ENCODE measurements around the gene MBP.
A peak's percentile ranks its signal among the peaks of the same experiment; 100 is the strongest.

Gene MBP

DNA sequence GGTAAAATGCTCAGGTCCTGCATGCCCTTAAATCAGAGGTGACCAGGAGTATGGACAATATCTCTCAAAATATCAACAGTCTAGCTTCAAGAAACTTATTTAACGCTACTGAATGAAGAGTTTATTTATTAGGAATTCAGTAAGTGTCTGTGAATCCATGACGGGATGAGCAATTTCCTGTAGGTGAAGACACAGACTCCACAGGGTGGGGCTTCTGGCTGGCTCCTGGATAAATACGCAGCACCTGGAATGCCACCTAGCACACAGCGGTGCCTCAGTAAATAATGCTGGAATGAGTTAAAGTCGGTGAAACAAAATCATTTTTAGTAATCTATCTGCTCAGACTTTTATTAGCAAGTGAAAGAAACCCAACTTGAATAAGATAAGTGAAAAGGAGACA, 29.4 kb upstream of the MBP start:
- TF ChIP-seq, protein P1, sequence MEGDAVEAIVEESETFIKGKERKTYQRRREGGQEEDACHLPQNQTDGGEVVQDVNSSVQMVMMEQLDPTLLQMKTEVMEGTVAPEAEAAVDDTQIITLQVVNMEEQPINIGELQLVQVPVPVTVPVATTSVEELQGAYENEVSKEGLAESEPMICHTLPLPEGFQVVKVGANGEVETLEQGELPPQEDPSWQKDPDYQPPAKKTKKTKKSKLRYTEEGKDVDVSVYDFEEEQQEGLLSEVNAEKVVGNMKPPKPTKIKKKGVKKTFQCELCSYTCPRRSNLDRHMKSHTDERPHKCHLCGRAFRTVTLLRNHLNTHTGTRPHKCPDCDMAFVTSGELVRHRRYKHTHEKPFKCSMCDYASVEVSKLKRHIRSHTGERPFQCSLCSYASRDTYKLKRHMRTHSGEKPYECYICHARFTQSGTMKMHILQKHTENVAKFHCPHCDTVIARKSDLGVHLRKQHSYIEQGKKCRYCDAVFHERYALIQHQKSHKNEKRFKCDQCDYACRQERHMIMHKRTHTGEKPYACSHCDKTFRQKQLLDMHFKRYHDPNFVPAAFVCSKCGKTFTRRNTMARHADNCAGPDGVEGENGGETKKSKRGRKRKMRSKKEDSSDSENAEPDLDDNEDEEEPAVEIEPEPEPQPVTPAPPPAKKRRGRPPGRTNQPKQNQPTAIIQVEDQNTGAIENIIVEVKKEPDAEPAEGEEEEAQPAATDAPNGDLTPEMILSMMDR (IDR thresholded peaks at IDR 0.05; ENCODE audit: extremely low read depth, missing control alignments), result no peak

DNA sequence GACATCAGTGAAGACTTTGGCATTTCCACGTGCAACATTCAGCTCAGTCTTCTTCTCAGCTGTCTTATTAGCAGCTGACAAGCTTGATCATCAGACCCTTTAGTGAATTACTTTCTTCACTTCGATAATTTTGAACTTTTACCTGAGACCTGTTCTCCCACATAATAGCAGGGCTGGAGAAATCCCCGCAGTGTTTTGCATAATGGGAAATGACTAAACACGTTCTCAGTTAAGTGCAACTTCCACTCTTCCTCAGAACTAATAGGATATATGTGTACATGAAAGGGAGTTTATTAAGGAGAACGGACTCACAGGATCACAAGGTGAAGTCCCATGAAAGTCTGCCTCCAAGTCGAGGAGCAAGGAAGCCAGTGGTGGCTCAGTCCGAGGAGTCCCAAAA, 28.8 kb upstream of the MBP start:
- TF ChIP-seq, protein P1 (IDR thresholded peaks at IDR 0.05; ENCODE audit: extremely low read depth, missing control alignments), result no peak
- no peak for DNase-seq (ENCODE audit: low spot score)

More for the DNA sequence above, 29.4 kb upstream of the MBP start:
- DNase-seq (ENCODE audit: low spot score), result no peak

DNA sequence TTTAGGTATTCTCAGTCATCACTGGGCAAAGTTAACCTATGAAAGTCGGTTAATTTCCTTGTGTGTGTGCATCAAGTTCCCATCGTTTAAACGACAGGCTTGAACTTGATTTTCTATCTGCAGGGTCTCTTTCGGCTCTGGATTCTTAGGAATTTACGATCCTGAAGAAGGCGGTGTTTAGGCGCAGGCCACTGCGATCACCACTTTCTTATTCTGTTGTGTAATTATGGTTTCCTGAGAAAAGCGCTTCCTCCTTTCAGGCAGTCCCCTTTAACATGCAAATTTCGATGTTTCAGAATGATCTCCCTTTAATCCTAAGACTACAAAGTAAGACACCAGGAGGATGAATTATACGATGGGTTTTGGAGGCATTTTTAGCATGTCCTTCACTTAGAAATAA, 27.9 kb upstream of the MBP start:
- TF ChIP-seq, protein P1 (IDR thresholded peaks at IDR 0.05; ENCODE audit: extremely low read depth, missing control alignments), result no peak
- DNase-seq (ENCODE audit: low spot score), result no peak

DNA sequence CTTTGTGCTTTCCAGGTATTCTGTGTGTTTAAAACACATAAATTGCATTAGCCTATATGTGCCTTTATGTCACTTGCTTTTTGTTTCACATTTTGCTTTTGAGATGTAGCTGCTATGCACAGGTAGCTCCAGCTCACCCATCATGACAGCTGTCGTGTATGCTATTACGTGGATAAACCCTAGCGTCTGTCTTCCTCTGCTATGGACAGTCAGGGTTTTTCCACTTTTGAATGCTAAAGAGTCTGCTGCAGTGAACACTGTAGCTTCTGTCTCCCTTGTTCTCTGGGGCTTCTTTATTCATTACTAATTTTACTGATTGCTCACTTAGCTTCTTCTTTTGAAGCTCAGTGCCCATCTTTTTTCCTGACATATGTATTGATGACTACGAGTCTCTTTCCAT, 24.7 kb upstream of the MBP start:
- DNase-seq (ENCODE audit: low spot score), result peak; percentile 32
- TF ChIP-seq, protein P1 (IDR thresholded peaks at IDR 0.05; ENCODE audit: extremely low read depth, missing control alignments), result no peak

DNA sequence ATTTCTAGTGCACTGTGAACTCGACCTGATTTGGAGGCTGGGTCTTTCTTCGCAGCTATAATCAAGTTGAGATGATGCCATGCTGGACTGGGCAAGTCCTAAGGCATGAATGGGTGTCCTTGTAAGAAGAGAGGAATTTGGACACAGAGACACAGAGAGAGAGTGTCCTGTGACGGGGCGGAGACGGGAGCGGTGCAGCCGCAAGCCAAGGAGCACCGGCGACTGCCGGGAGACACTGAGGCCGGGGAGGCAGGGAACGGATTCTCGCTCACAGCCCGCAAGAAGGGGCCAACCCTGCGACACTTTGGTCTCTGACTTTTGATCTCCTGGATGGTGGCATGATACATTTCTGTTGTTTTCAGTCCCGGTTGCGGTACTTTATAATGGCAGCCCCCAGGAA, 22.4 kb upstream of the MBP start:
- DNase-seq (ENCODE audit: low spot score), result no peak
- TF ChIP-seq, protein P1 (IDR thresholded peaks at IDR 0.05; ENCODE audit: extremely low read depth, missing control alignments), result no peak

DNA sequence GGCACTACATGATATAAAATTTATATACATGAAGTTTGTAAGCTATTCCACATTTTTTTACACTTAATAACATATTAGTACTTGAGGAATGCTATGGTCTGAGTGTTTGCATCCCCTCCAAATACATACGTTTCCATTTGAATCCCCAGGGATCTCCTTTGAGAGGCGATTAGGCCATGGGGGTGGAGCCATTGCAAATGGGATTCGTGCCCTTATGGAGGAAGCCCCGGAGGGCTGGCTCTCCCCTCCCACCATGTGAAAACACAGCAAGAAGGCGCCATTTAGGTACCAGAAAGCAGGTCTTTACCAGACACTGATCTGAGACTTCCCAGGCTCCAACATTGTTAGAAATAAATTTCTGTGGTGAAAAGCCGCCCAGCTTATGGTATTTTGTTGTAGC, 20.8 kb upstream of the MBP start:
- TF ChIP-seq, protein P1 (IDR thresholded peaks at IDR 0.05; ENCODE audit: extremely low read depth, missing control alignments), result no peak
- no peak for DNase-seq (ENCODE audit: low spot score)

DNA sequence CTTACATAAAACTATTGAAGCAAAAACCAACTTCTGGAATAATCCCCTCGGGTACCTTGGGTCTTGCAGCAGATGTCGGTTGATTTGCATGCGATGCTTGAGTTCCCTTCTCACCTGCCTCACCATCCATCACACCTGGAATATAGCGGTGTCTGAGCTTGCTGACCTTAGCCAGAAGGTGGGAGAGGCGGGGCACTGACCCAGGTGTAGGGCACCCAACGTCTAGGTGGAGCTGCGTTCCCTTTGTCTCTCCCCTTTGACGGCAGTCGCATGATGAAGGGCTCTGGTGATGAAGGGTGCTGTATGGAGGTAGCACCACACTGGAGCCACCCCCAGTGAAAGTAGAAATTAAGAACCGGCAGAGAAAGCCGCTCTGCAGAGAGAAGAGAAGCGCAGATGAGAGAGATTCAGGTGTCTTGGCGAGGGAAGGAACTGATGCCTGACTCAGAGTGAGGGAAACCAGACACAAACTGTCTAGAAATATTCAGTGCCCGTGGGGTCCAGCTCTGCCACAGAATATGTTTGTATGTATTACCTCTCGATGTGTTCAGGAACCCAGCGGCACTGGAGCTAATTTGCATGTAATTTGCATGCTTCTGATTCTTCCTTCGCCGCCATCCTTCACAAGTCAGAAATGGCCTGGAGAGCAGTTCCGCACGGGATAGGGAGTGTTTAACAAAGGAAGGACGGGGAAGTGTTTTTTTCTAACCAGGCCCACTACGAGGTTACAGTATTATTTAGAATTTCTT, 19.4 kb upstream of the MBP start:
- TF ChIP-seq, protein P1 (IDR thresholded peaks at IDR 0.05; ENCODE audit: extremely low read depth, missing control alignments), result no peak
- DNase-seq (ENCODE audit: low spot score), result no peak

Data from GM20000 (cell line).